Measurements from ENCODE around the gene DKK3.

Gene DKK3

DNA sequence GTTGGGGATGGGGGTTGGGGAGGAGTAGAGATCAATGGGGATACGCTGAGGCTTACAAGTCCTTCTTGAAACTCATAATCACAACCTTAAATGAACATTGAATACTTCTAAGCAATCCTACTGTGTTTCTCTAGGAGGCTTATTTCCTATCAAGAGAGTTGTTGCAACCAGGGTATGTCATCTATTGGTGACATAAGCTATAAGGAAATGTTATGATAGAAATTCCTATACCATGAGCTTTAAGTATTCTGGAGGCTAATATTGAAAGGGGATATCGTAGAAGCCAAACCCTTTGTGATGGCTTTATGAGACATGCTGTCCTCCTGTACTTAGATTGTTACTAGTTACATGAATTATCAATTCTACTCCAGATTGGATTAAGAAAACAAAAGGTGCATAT lies 72.9 kb downstream of the DKK3 start:
- DNase-seq = no peak

DNA sequence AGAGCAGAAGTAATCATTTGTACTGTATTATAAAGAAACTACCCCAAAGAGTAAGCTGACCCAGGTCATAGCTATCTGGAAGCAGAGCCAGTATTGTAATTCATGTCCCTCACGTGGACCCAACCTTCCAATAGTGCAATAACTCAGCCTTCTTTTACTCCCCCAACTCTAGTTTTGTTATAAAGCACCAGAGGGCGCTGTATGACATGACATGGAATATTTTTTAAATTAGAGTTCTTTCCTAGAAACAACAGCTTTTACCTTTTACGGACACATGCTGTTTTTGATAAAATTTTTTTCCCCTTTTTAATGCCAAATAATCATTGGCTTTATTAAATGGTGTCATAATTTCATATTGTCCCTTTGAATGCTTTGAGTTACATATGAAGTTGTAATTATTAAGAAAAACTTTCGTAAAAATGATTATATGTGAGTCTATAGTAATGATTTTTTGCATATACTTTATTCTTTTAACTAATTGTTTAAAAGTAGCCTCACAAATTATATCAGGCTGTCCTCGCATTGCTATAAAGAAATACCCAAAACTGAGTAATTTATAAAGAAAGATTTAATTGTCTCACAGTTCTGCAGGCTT lies 76.9 kb downstream of the DKK3 start:
- DNase-seq = peak; percentile 78

DNA sequence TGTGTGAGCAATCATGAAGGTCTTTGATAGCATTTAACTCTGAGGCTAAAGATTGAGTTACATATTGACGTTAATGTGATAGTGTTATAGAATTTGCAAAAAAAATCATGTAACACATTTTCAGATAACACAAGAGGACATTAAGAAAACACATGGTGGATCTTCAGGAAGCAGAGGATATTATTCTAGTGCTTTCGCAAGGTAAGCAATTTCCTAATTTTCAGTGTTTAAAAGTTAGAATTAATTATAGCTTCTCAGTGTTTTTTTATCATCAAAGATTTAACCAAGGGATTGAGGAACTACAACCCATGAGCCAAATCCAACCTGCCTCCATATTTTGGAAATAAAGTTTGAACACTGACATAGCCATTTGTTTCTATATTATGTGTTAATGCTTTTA lies 78.5 kb downstream of the DKK3 start:
- DNase-seq = no peak

DNA sequence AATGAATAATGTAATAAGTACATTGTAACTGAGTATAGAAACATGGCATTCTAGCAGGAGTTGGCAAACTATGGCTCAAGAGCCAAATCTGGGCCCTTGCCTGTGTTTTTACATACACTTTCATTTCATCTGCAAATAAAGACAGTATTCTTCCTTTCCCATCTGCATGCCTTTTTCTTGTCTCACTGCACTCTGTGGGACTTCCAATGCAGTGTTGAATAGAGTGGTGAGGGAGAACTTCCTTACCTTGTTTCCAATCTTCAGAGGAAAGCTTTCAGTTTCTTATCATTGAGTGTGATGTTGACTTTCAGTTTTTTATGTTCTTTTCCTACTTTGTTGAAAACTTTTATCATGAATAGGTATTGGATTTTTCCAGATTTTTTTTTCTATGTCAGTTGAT lies 84.6 kb downstream of the DKK3 start:
- no peak for DNase-seq

DNA sequence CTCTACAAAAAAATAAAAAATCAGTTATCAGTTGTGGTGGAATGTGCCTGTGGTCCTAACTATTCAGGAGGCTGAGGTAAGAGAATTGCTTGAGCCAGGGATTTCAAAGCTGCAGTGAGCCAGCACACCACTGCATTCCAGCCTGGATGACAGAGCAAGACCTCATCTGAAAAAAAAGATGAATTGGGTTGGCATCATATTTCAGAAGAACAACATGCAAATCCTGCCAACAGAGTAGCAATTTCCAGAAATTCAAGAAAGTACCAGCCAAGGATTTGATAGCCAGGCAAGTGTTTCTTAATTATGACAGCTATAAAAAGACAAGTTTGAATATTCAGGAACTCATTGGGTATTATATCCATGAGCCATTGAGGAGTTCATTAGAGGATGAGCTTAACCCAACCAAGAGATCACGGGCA lies 91.4 kb downstream of the DKK3 start:
- DNase-seq = no peak

DNA sequence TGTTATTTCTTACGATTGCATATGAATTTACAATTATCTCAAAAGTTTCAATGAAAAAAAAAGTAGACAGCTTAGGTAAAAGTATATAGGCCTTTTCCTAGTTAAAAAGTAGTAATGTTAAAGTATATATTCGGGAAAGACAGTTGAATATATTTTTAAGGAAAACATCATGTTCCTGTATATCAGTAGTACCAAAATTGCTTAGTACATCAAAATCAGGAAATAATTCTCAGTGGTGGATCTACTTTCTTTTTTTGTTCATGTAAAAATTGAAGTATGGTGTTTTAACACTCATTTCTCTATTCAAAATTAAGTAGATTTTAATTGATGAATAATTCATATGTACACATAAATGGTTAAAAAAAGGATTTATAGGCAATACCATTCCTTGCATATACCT lies 92.8 kb downstream of the DKK3 start:
- no peak for DNase-seq

DNA sequence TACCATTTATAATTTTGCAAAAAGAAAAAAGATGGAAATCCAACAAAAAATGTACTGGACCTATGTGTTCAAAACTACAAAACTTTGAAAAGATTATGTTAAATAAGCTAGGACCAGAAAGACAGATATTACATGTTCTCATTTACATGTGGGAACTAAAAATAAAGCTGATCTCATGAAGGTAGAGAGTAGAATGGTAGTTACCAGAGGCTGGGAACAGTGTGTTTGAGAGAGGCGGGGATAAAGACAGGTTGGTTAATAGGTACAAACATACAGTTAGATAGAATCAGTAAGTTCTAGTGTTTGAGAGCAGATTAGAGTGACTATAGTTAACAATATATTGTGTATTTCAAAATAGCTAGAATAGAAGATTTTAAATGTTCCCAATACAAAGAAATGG lies 95.0 kb downstream of the DKK3 start:
- no peak for DNase-seq

All from NCI-H2227 treated with DMSO at 0.1 percent for 48 hours (cell line).